Renal cortex interstitium (tissue), 11 donors: ENCODE data around the gene RCC1. TPM values are rescaled to one million over a fixed set of nuclear protein-coding genes. Genes with fewer than 3 reads are reported as not detected.
"Not testable (repeated sequence)": the region's sequence is repeated elsewhere in the genome, so short reads cannot be mapped to it uniquely, and the experiment has no call there.

Source experiments
- DNase-seq, 11 donors: peaks; one replicate each; pipeline ENCODE4 v3.0.0-alpha.2; 2013; ENCODE audit warnings: low read depth in 9 of 11, low spot score in 4 of 11; ENCODE audit errors: extremely low read depth in 1 of 11
- polyA plus RNA-seq, 3 donors: library from polyadenylated mRNA; unstranded; fragments of 120-200 nt; gene quantifications; one replicate each; pipeline ENCODE4 v1.2.1, GENCODE V29; 2013; ENCODE audit not compliant: insufficient read length in 3 of 3

RCC1 gene
- polyA plus RNA-seq, 3 donors: 30.8 to 39.7 (median 31.7) TPM

- DNase-seq: no peak
Observed at GRCh38 chr1:28507646-28508434, 2.0 kb downstream of the RCC1 start.

- DNase-seq: no peak
Observed at GRCh38 chr1:28508435-28508754, 2.6 kb downstream of the RCC1 start.

- no peak for DNase-seq
Observed at GRCh38 chr1:28509705-28510272, 3.9 kb downstream of the RCC1 start.

GRCh38 chr1:28510273-28510969, 4.6 kb downstream of the RCC1 start:
- no peak for DNase-seq

- no peak for DNase-seq
Observed at GRCh38 chr1:28510970-28511440, 5.2 kb downstream of the RCC1 start.

GRCh38 chr1:28512058-28512611, 6.3 kb downstream of the RCC1 start:
- DNase-seq: no peak

GRCh38 chr1:28514445-28514933, 8.6 kb downstream of the RCC1 start:
- not testable (repeated sequence) for DNase-seq

- DNase-seq: no peak
Observed at GRCh38 chr1:28516518-28516956, 10.7 kb downstream of the RCC1 start.

GRCh38 chr1:28517649-28517999, 11.8 kb downstream of the RCC1 start:
- DNase-seq: no peak

- DNase-seq: peak; percentile 68 to 89 (median 81)
Observed at GRCh38 chr1:28518000-28518744, 12.3 kb downstream of the RCC1 start.

GRCh38 chr1:28518745-28519341, 13.0 kb downstream of the RCC1 start:
- peak in 1 of 11 donors; percentile 15 for DNase-seq

- no peak for DNase-seq
Observed at GRCh38 chr1:28519946-28520725, 14.3 kb downstream of the RCC1 start.

- not testable (repeated sequence) for DNase-seq
Observed at GRCh38 chr1:28520796-28521195, 15.0 kb downstream of the RCC1 start.

- no peak for DNase-seq
Observed at GRCh38 chr1:28521502-28522164, 15.8 kb downstream of the RCC1 start.

- DNase-seq: not testable (repeated sequence)
Observed at GRCh38 chr1:28522537-28522936, 16.7 kb downstream of the RCC1 start.

- DNase-seq: not testable (repeated sequence)
Observed at GRCh38 chr1:28525002-28525642, 19.3 kb downstream of the RCC1 start.

- DNase-seq: no peak
Observed at GRCh38 chr1:28526886-28527285, 21.0 kb downstream of the RCC1 start.
